GM23338 (cell line): ENCODE results near the gene ANO4. TPM values are rescaled to one million over a fixed set of nuclear protein-coding genes. Genes with fewer than 3 reads are reported as not detected.

Experiments used
- ATAC-seq: fragments of 200-7000 bp; cut with Tn5 transposase; 3 replicates; pipeline ENCODE4 v1.9.1; 2020
- DNase-seq: peaks from one replicate; pipeline ENCODE4 v3.0.0-alpha.2; 2015; ENCODE audit warnings: low spot score
- H2AFZ ChIP-seq: fragments of 200-600 bp; sonication (generic); 2 replicates; pipeline ENCODE4 v1.8.0; 2016; ENCODE audit warnings: antibody characterized with exemption, mild to moderate bottlenecking, moderate library complexity
- H3F3A ChIP-seq: fragments of 200-600 bp; sonication (generic); replicated peaks from 2 replicates; pipeline ENCODE4 v1.8.0; 2017; ENCODE audit warnings: antibody characterized with exemption, mixed run types, low read depth
- H3K27ac ChIP-seq: fragments of 200-600 bp; sonication (generic); 2 replicates; pipeline ENCODE4 v1.6.1; 2016; ENCODE audit warnings: low read depth
- H3K27me3 ChIP-seq: fragments of 200-600 bp; sonication (generic); 2 replicates; pipeline ENCODE4 v1.8.0; 2016; ENCODE audit warnings: mild to moderate bottlenecking, mixed run types, moderate library complexity; ENCODE audit not compliant: insufficient read depth
- H3K36me3 ChIP-seq: fragments of 200-600 bp; sonication (generic); 2 replicates; pipeline ENCODE4 v1.8.0; 2016; ENCODE audit warnings: mild to moderate bottlenecking; ENCODE audit not compliant: insufficient read depth
- H3K4me1 ChIP-seq: fragments of 200-600 bp; sonication (generic); 2 replicates; pipeline ENCODE4 v1.8.0; 2016; ENCODE audit warnings: mild to moderate bottlenecking, moderate library complexity; ENCODE audit not compliant: insufficient read depth
- H3K4me2 ChIP-seq: fragments of 200-600 bp; sonication (generic); 2 replicates; pipeline ENCODE4 v1.7.1; 2017; ENCODE audit warnings: mixed run types
- H3K4me3 ChIP-seq: fragments of 200-600 bp; sonication (generic); 2 replicates; pipeline ENCODE4 v1.6.1; 2016; ENCODE audit warnings: mixed run types
- H3K79me2 ChIP-seq: fragments of 200-600 bp; sonication (generic); replicated peaks from 2 replicates; pipeline ENCODE4 v1.8.0; 2017; ENCODE audit warnings: mild to moderate bottlenecking; ENCODE audit not compliant: insufficient read depth
- H3K9me2 ChIP-seq: fragments of 200-600 bp; sonication (generic); 2 replicates; pipeline ENCODE4 v1.8.0; 2017; ENCODE audit not compliant: insufficient read depth
- H4K20me1 ChIP-seq: fragments of 200-600 bp; sonication (generic); replicated peaks from 2 replicates; pipeline ENCODE4 v1.8.0; 2017; ENCODE audit warnings: mild to moderate bottlenecking; ENCODE audit not compliant: insufficient read depth
- H3K27ac Mint-ChIP-seq: 2 replicates; pipeline ENCODE4 v1.8.0; 2020; ENCODE audit warnings: inconsistent platforms, mild to moderate bottlenecking, moderate library complexity, mixed read lengths
- H3K27me3 Mint-ChIP-seq: 3 replicates; pipeline ENCODE4 v1.8.0; 2022; ENCODE audit warnings: low read depth, mild to moderate bottlenecking, moderate library complexity, mixed read lengths, inconsistent platforms; ENCODE audit not compliant: insufficient read depth, poor library complexity
- H3K36me3 Mint-ChIP-seq: 3 replicates; pipeline ENCODE4 v1.8.0; 2021; ENCODE audit warnings: low read depth, mild to moderate bottlenecking, inconsistent platforms, moderate library complexity, mixed read lengths
- H3K4me1 Mint-ChIP-seq: 3 replicates; pipeline ENCODE4 v1.8.0; 2020; ENCODE audit warnings: mild to moderate bottlenecking, inconsistent platforms, mixed read lengths
- H3K4me3 Mint-ChIP-seq: 3 replicates; pipeline ENCODE4 v1.8.0; 2021; ENCODE audit warnings: moderate library complexity, mild to moderate bottlenecking, inconsistent platforms, mixed read lengths
- H3K9me3 Mint-ChIP-seq: 3 replicates; pipeline ENCODE4 v1.8.0; 2020; ENCODE audit warnings: moderate library complexity, mild to moderate bottlenecking, inconsistent platforms, mixed read lengths
- CREB1 ChIP-seq: fragments of 250-450 bp; sonication (Bioruptor Pico); IDR thresholded peaks from 2 replicates; pipeline ENCODE4 v1.5.0; 2020; ENCODE audit warnings: low read depth, mild to moderate bottlenecking, moderate library complexity
- EZH2 ChIP-seq: fragments of 200-600 bp; sonication (generic); IDR thresholded peaks from one replicate; pipeline ENCODE4 v1.8.0; 2017; ENCODE audit warnings: antibody characterized with exemption, mild to moderate bottlenecking, low read depth; ENCODE audit not compliant: unreplicated experiment
- NANOG ChIP-seq: IDR thresholded peaks from 2 replicates; pipeline ENCODE4 v1.6.1; 2016; ENCODE audit warnings: antibody characterized with exemption, borderline replicate concordance
- POLR2AphosphoS5 ChIP-seq: IDR thresholded peaks from 2 replicates; pipeline ENCODE4 v1.6.1; 2016; ENCODE audit warnings: antibody characterized with exemption, low read depth
- STAT1 ChIP-seq: IDR thresholded peaks from one replicate; pipeline ENCODE4 v1.6.1; 2016; ENCODE audit warnings: antibody characterized with exemption; ENCODE audit not compliant: unreplicated experiment
- polyA plus RNA-seq: library from polyadenylated mRNA; unstranded; fragments of >200 nt; fragmentation: Nextera tagmentation; extraction: Ambion mirVana; gene quantifications from 2 replicates; pipeline ENCODE4 v1.2.1, GENCODE V29; 2016
- total RNA-seq: library from RNA; depleted of rRNA; stranded (reverse); fragments of >200 nt; shearing (Covaris generic); gene quantifications from 2 replicates; pipeline ENCODE4 v1.2.3, GENCODE V29; 2014
- TF ChIP-seq, protein P1 (sequence below): fragments of 250-450 bp; sonication (Bioruptor Pico); IDR thresholded peaks from 2 replicates; pipeline ENCODE4 v1.5.0; 2020; ENCODE audit warnings: mild to moderate bottlenecking, moderate library complexity
- TF ChIP-seq, protein P2 (sequence below): IDR thresholded peaks from 2 replicates; pipeline ENCODE4 v1.6.1; 2016; ENCODE audit warnings: antibody characterized with exemption

The ANO4 gene
- total and polyA plus RNA-seq, 2 experiments from 2014 or later, result 1.7 to 8.7 TPM

DNA sequence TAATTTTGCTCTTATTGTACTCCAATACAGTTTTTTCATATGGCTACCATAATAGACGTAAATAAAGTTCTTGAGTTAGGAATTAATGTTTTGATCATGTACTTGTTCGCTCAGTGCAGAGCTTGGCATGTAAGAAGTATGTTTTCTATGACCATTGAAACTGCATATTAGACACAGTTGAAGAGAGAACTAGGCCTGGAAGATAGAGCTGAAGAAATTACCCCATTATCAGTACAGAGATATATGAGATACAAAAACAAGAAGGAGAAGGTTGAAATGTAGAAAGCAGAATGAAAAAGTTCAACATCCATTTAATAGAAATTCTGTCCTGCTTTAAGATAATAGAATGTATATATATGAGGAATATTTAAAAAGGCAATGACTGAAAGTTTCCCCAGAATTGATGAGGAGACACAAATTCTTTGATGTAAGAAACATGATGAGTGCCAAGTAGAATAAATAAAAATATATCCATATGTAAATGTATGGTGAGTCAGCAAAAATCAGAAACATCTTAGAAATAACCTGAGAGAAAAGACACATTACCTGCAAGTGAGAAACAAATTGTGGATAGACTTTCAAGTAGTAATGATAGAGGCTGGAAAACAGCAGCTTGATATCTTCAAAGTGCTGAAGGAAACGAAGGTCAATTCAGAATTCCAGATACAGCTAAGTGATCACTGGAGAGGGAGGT lies 49.1 kb upstream of the ANO4 start (continued):
- TF ChIP-seq, protein P1, sequence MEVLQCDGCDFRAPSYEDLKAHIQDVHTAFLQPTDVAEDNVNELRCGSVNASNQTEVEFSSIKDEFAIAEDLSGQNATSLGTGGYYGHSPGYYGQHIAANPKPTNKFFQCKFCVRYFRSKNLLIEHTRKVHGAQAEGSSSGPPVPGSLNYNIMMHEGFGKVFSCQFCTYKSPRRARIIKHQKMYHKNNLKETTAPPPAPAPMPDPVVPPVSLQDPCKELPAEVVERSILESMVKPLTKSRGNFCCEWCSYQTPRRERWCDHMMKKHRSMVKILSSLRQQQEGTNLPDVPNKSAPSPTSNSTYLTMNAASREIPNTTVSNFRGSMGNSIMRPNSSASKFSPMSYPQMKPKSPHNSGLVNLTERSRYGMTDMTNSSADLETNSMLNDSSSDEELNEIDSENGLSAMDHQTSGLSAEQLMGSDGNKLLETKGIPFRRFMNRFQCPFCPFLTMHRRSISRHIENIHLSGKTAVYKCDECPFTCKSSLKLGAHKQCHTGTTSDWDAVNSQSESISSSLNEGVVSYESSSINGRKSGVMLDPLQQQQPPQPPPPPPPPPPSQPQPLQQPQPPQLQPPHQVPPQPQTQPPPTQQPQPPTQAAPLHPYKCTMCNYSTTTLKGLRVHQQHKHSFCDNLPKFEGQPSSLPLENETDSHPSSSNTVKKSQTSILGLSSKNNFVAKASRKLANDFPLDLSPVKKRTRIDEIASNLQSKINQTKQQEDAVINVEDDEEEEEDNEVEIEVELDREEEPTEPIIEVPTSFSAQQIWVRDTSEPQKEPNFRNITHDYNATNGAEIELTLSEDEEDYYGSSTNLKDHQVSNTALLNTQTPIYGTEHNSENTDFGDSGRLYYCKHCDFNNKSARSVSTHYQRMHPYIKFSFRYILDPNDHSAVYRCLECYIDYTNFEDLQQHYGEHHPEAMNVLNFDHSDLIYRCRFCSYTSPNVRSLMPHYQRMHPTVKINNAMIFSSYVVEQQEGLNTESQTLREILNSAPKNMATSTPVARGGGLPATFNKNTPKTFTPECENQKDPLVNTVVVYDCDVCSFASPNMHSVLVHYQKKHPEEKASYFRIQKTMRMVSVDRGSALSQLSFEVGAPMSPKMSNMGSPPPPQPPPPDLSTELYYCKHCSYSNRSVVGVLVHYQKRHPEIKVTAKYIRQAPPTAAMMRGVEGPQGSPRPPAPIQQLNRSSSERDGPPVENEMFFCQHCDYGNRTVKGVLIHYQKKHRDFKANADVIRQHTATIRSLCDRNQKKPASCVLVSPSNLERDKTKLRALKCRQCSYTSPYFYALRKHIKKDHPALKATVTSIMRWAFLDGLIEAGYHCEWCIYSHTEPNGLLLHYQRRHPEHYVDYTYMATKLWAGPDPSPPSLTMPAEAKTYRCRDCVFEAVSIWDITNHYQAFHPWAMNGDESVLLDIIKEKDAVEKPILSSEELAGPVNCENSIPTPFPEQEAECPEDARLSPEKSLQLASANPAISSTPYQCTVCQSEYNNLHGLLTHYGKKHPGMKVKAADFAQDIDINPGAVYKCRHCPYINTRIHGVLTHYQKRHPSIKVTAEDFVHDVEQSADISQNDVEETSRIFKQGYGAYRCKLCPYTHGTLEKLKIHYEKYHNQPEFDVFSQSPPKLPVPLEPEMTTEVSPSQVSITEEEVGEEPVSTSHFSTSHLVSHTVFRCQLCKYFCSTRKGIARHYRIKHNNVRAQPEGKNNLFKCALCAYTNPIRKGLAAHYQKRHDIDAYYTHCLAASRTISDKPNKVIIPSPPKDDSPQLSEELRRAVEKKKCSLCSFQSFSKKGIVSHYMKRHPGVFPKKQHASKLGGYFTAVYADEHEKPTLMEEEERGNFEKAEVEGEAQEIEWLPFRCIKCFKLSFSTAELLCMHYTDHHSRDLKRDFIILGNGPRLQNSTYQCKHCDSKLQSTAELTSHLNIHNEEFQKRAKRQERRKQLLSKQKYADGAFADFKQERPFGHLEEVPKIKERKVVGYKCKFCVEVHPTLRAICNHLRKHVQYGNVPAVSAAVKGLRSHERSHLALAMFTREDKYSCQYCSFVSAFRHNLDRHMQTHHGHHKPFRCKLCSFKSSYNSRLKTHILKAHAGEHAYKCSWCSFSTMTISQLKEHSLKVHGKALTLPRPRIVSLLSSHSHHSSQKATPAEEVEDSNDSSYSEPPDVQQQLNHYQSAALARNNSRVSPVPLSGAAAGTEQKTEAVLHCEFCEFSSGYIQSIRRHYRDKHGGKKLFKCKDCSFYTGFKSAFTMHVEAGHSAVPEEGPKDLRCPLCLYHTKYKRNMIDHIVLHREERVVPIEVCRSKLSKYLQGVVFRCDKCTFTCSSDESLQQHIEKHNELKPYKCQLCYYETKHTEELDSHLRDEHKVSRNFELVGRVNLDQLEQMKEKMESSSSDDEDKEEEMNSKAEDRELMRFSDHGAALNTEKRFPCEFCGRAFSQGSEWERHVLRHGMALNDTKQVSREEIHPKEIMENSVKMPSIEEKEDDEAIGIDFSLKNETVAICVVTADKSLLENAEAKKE, result no peak
- TF ChIP-seq, protein P2, sequence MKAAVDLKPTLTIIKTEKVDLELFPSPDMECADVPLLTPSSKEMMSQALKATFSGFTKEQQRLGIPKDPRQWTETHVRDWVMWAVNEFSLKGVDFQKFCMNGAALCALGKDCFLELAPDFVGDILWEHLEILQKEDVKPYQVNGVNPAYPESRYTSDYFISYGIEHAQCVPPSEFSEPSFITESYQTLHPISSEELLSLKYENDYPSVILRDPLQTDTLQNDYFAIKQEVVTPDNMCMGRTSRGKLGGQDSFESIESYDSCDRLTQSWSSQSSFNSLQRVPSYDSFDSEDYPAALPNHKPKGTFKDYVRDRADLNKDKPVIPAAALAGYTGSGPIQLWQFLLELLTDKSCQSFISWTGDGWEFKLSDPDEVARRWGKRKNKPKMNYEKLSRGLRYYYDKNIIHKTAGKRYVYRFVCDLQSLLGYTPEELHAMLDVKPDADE, result no peak
- no peak for TF ChIP-seq CREB1 (CRISPR knock-in tag)
- TF ChIP-seq NANOG, result no peak
- no peak for TF ChIP-seq STAT1
- no peak for TF ChIP-seq POLR2AphosphoS5

DNA sequence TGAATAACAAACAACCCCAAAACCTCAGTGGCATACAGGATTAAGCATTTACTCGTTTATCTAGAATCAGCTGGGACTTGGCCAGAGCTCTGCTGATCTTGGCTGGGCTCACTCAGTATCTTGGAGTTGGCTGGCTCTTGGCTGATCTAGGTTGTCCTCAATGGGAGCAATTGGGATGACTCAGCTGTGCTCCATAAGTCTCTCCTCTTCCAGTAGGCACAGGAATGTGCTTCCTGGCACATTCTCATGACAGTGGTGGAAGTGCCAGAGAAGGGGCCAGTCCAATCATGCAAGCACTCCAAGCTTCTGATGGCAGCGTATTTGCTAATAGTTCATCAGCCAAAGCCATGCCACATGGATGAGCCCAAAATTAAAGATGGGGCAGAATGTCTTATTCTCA lies 41.7 kb upstream of the ANO4 start:
- no peaks in the 10 kb centered on the region for H3K79me2 ChIP-seq
- no peaks in the 10 kb centered on the region for H3K27me3 ChIP-seq
- no peak for DNase-seq
- H3K36me3 ChIP-seq, result no peaks in the 10 kb centered on the region
- peaks cover 5% of the 10 kb centered on the region for H3K9me2 ChIP-seq
- no peak overlapping the region for H3K4me2 ChIP-seq
- Mint-ChIP-seq H3K4me3 (no peak overlapping the region), H3K27me3 (no peaks in the 10 kb centered on the region), H3K27ac (no peak overlapping the region), H3K9me3 (peaks cover 3% of the 10 kb centered on the region; the same call in 1 of the 3 replicates), H3K36me3 (no peaks in the 10 kb centered on the region), H3K4me1 (no peaks in the 10 kb centered on the region)
- H3K4me3 ChIP-seq, result no peak overlapping the region
- no peaks in the 10 kb centered on the region for H3F3A ChIP-seq
- no peak overlapping the region for H3K27ac ChIP-seq
- H4K20me1 ChIP-seq, result no peaks in the 10 kb centered on the region
- H2AFZ ChIP-seq, result no peak overlapping the region
- H3K4me1 ChIP-seq, result no peaks in the 10 kb centered on the region
- ATAC-seq, result no peak
- TF ChIP-seq EZH2 (no peak), NANOG (no peak)
- TF ChIP-seq, protein P1, result no peak
